ENCODE data around the gene SLX4IP. TPM values are rescaled to one million over a fixed set of nuclear protein-coding genes. Genes with fewer than 3 reads are reported as not detected.

The SLX4IP gene
- total and polyA plus RNA-seq, 2 of the 13 experiments (the other 11 are each of a cell fraction or from before 2014, with no cell fraction given), result 3.6 to 7.3 TPM

DNA sequence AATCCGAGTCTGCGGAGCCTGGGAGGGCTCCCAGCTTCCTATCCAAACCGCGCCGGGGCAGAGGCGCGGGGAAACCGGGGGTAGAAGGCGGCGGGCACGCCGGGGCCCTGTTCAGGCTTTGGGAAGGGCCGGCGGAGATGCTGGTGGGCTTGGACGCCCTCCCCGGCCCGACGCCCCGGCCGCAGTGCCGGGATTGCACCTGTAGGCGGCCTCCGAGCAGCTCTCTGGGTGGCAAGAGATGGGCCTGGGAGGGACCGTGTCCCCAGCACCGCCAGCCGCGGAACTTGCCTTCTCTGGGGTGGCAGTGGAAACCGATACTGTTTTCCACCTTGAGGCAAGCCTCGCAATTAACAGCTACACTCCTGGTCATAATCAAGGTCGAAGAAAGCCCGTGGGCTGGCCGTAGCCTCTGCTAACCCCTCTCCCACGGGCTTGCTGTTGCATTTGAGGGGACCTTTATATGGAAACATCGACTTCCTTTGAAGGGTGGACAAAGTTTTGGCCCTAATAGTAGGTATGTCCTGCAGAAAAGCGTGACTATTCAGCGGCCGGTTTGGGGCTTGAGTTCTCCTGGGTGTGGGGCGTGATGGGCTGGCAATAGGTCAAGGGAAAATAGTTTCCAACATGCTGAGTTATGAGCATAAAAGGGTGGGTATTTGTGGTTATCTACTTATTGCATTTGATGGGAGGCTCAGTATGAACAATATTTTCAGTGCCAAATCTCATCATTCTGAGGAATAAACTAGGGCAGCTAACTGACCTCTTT, 239.8 kb downstream of the SLX4IP start (continued):
- TF ChIP-seq, protein P1, sequence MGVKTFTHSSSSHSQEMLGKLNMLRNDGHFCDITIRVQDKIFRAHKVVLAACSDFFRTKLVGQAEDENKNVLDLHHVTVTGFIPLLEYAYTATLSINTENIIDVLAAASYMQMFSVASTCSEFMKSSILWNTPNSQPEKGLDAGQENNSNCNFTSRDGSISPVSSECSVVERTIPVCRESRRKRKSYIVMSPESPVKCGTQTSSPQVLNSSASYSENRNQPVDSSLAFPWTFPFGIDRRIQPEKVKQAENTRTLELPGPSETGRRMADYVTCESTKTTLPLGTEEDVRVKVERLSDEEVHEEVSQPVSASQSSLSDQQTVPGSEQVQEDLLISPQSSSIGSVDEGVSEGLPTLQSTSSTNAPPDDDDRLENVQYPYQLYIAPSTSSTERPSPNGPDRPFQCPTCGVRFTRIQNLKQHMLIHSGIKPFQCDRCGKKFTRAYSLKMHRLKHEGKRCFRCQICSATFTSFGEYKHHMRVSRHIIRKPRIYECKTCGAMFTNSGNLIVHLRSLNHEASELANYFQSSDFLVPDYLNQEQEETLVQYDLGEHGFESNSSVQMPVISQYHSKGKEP (CRISPR knock-in tag; IDR thresholded peaks at IDR 0.05), result no peak
- TF ChIP-seq, protein P2, sequence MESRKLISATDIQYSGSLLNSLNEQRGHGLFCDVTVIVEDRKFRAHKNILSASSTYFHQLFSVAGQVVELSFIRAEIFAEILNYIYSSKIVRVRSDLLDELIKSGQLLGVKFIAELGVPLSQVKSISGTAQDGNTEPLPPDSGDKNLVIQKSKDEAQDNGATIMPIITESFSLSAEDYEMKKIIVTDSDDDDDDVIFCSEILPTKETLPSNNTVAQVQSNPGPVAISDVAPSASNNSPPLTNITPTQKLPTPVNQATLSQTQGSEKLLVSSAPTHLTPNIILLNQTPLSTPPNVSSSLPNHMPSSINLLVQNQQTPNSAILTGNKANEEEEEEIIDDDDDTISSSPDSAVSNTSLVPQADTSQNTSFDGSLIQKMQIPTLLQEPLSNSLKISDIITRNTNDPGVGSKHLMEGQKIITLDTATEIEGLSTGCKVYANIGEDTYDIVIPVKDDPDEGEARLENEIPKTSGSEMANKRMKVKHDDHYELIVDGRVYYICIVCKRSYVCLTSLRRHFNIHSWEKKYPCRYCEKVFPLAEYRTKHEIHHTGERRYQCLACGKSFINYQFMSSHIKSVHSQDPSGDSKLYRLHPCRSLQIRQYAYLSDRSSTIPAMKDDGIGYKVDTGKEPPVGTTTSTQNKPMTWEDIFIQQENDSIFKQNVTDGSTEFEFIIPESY (CRISPR knock-in tag; IDR thresholded peaks at IDR 0.05), result peak; percentile 22; the same call in 1 of the 2 replicates
- TF ChIP-seq REXO4 (CRISPR knock-in tag; IDR thresholded peaks at IDR 0.05; ENCODE audit: borderline replicate concordance) (no peak), ZNF761 (CRISPR knock-in tag; conservative IDR thresholded peaks at IDR 0.05) (peak; percentile 79), AGO1 (IDR thresholded peaks at IDR 0.05; ENCODE audit: low read depth, low read length, poor library complexity, severe bottlenecking) (peak; percentile 46), RBFOX2 (IDR thresholded peaks at IDR 0.05; ENCODE audit: low read depth, low read length) (no peak; the same call in 1 of the 2 replicates), ZNF619 (CRISPR knock-in tag; IDR thresholded peaks at IDR 0.05) (peak; percentile 82; the same call in 1 of the 2 replicates), ZSCAN30 (CRISPR knock-in tag; IDR thresholded peaks at IDR 0.05) (no peak)
- TF ChIP-seq, protein P3, sequence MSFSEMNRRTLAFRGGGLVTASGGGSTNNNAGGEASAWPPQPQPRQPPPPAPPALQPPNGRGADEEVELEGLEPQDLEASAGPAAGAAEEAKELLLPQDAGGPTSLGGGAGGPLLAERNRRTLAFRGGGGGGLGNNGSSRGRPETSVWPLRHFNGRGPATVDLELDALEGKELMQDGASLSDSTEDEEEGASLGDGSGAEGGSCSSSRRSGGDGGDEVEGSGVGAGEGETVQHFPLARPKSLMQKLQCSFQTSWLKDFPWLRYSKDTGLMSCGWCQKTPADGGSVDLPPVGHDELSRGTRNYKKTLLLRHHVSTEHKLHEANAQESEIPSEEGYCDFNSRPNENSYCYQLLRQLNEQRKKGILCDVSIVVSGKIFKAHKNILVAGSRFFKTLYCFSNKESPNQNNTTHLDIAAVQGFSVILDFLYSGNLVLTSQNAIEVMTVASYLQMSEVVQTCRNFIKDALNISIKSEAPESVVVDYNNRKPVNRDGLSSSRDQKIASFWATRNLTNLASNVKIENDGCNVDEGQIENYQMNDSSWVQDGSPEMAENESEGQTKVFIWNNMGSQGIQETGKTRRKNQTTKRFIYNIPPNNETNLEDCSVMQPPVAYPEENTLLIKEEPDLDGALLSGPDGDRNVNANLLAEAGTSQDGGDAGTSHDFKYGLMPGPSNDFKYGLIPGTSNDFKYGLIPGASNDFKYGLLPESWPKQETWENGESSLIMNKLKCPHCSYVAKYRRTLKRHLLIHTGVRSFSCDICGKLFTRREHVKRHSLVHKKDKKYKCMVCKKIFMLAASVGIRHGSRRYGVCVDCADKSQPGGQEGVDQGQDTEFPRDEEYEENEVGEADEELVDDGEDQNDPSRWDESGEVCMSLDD (CRISPR knock-in tag; IDR thresholded peaks at IDR 0.05; ENCODE audit: borderline replicate concordance), result no peak
- TF ChIP-seq, protein P4, sequence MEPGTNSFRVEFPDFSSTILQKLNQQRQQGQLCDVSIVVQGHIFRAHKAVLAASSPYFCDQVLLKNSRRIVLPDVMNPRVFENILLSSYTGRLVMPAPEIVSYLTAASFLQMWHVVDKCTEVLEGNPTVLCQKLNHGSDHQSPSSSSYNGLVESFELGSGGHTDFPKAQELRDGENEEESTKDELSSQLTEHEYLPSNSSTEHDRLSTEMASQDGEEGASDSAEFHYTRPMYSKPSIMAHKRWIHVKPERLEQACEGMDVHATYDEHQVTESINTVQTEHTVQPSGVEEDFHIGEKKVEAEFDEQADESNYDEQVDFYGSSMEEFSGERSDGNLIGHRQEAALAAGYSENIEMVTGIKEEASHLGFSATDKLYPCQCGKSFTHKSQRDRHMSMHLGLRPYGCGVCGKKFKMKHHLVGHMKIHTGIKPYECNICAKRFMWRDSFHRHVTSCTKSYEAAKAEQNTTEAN (CRISPR knock-in tag; conservative IDR thresholded peaks at IDR 0.05), result no peak
- TF ChIP-seq, protein P5, sequence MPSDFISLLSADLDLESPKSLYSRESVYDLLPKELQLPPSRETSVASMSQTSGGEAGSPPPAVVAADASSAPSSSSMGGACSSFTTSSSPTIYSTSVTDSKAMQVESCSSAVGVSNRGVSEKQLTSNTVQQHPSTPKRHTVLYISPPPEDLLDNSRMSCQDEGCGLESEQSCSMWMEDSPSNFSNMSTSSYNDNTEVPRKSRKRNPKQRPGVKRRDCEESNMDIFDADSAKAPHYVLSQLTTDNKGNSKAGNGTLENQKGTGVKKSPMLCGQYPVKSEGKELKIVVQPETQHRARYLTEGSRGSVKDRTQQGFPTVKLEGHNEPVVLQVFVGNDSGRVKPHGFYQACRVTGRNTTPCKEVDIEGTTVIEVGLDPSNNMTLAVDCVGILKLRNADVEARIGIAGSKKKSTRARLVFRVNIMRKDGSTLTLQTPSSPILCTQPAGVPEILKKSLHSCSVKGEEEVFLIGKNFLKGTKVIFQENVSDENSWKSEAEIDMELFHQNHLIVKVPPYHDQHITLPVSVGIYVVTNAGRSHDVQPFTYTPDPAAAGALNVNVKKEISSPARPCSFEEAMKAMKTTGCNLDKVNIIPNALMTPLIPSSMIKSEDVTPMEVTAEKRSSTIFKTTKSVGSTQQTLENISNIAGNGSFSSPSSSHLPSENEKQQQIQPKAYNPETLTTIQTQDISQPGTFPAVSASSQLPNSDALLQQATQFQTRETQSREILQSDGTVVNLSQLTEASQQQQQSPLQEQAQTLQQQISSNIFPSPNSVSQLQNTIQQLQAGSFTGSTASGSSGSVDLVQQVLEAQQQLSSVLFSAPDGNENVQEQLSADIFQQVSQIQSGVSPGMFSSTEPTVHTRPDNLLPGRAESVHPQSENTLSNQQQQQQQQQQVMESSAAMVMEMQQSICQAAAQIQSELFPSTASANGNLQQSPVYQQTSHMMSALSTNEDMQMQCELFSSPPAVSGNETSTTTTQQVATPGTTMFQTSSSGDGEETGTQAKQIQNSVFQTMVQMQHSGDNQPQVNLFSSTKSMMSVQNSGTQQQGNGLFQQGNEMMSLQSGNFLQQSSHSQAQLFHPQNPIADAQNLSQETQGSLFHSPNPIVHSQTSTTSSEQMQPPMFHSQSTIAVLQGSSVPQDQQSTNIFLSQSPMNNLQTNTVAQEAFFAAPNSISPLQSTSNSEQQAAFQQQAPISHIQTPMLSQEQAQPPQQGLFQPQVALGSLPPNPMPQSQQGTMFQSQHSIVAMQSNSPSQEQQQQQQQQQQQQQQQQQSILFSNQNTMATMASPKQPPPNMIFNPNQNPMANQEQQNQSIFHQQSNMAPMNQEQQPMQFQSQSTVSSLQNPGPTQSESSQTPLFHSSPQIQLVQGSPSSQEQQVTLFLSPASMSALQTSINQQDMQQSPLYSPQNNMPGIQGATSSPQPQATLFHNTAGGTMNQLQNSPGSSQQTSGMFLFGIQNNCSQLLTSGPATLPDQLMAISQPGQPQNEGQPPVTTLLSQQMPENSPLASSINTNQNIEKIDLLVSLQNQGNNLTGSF (CRISPR knock-in tag; IDR thresholded peaks at IDR 0.05), result no peak
- TF ChIP-seq, protein P6, sequence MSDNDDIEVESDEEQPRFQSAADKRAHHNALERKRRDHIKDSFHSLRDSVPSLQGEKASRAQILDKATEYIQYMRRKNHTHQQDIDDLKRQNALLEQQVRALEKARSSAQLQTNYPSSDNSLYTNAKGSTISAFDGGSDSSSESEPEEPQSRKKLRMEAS (IDR thresholded peaks at IDR 0.05), result no peak
